HepG2 (cell line): Measurements from ENCODE around the gene HYCC2. TPM values are rescaled to one million over a fixed set of nuclear protein-coding genes. Genes with fewer than 3 reads are reported as not detected.

Source experiments
- ATF4 ChIP-seq, 2 experiments: fragments of 450-650 bp in 1 of 2; sonication (generic) in 1 of 2; formaldehyde crosslinking; IDR thresholded peaks; 2 replicates each; pipeline versions ENCODE4 v1.5.0 to v1.8.0; 2020 to 2022; ENCODE audit warnings: mild to moderate bottlenecking in 1 of 2, missing genetic modification reagents in 1 of 2
- ELF3 ChIP-seq: IDR thresholded peaks from 2 replicates; pipeline ENCODE4 v1.6.1; 2016; ENCODE audit warnings: missing genetic modification reagents, missing compliant biosample characterization
- GMEB1 ChIP-seq: sonication (generic); formaldehyde crosslinking; IDR thresholded peaks from 2 replicates; pipeline ENCODE4 v1.5.1; 2020; ENCODE audit warnings: missing genetic modification reagents, mild to moderate bottlenecking, borderline replicate concordance
- HNRNPK ChIP-seq: fragments of 200-400 bp; formaldehyde crosslinking; IDR thresholded peaks from 2 replicates; pipeline ENCODE4 v1.6.1; 2018; ENCODE audit warnings: low read length, low read depth, moderate library complexity, mild to moderate bottlenecking; ENCODE audit not compliant: poor library complexity, severe bottlenecking
- HNRNPL ChIP-seq: fragments of 200-400 bp; formaldehyde crosslinking; IDR thresholded peaks from 2 replicates; pipeline ENCODE4 v1.6.1; 2017; ENCODE audit warnings: mild to moderate bottlenecking, low read depth, low read length
- IRF1 ChIP-seq: sonication (generic); formaldehyde crosslinking; IDR thresholded peaks from 2 replicates; pipeline ENCODE4 v1.4.0; 2020; ENCODE audit warnings: low read depth, mild to moderate bottlenecking, missing genetic modification reagents
- NR2C2 ChIP-seq: sonication (generic); formaldehyde crosslinking; IDR thresholded peaks from 2 replicates; pipeline ENCODE4 v1.4.0; 2020; ENCODE audit warnings: missing genetic modification reagents, mild to moderate bottlenecking, moderate library complexity, borderline replicate concordance
- RFXANK ChIP-seq: IDR thresholded peaks from 2 replicates; pipeline ENCODE4 v1.6.1; 2016
- RXRA ChIP-seq: sonication (generic); formaldehyde crosslinking; IDR thresholded peaks from 2 replicates; pipeline ENCODE4 v1.5.1; 2020; ENCODE audit warnings: missing genetic modification reagents
- SNAPC4 ChIP-seq: sonication (generic); formaldehyde crosslinking; IDR thresholded peaks from 2 replicates; pipeline ENCODE4 v1.4.0; 2020; ENCODE audit warnings: mild to moderate bottlenecking, missing genetic modification reagents
- SOX5 ChIP-seq: IDR thresholded peaks from 2 replicates; pipeline ENCODE4 v1.6.1; 2016; ENCODE audit warnings: borderline replicate concordance
- ZNF569 ChIP-seq: sonication (generic); formaldehyde crosslinking; IDR thresholded peaks from 2 replicates; pipeline ENCODE4 v1.5.0; 2020; ENCODE audit warnings: mild to moderate bottlenecking, missing genetic modification reagents, moderate library complexity, borderline replicate concordance
- polyA plus RNA-seq, 8 experiments: library from polyadenylated mRNA; depleted of rRNA in 3 of 8; stranded (reverse) in 7 of 8; unstranded in 1 of 8; fragments of >200 nt; fragmentation: Illumina TruSeq in 4 of 8; extraction: Trizol in 4 of 8; gene quantifications; 2 replicates each; pipeline versions ENCODE4 v1.2.1 to v1.2.3, GENCODE V29; 2011 to 2016; ENCODE audit warnings: low read depth in 4 of 8, missing spikeins in 1 of 8, mixed read lengths in 1 of 8; ENCODE audit not compliant: insufficient read depth in 1 of 8
- total RNA-seq, 5 experiments: library from RNA; depleted of rRNA; stranded (reverse); fragments of >200 nt; fragmentation: Illumina TruSeq; extraction: Trizol; gene quantifications; 2 replicates each; pipeline ENCODE4 v1.2.3, GENCODE V29; 2016; ENCODE audit warnings: low read depth in 1 of 5
- TF ChIP-seq, protein P1 (sequence below): IDR thresholded peaks from 2 replicates; pipeline ENCODE4 v1.6.1; 2016; ENCODE audit warnings: mild to moderate bottlenecking
- TF ChIP-seq, protein P2 (sequence below): IDR thresholded peaks from 2 replicates; pipeline ENCODE4 v1.6.1; 2016; ENCODE audit warnings: missing compliant biosample characterization, missing genetic modification reagents, borderline replicate concordance
- TF ChIP-seq, protein P3 (sequence below): sonication (generic); formaldehyde crosslinking; IDR thresholded peaks from 2 replicates; pipeline ENCODE4 v1.9.0; 2021; ENCODE audit warnings: missing genetic modification reagents, mild to moderate bottlenecking, borderline replicate concordance

HYCC2 gene
- total and polyA plus RNA-seq, 2 of the 13 experiments (the other 11 are each of a cell fraction or from before 2014, with no cell fraction given) = 4.7 to 13.9 TPM

GRCh38 chr2:201040867-201041628 lies 30.4 kb downstream of the HYCC2 start (continued):
- TF ChIP-seq GMEB1 (no peak), NR2C2 (0 out of 2 replicates have a peak, but pooled peaks have one; percentile 33), ELF3 (CRISPR knock-in tag) (0 out of 2 replicates have a peak, but pooled peaks have one; percentile 12), RFXANK (CRISPR knock-in tag) (no peak; the same call in 1 of the 2 replicates), ZNF569 (no peak), SNAPC4 (CRISPR knock-in tag) (no peak), IRF1 (no peak), RXRA (CRISPR knock-in tag) (no peak), ATF4 (CRISPR knock-in tag; IDR thresholded peaks at IDR 0.05) (0 out of 4 replicates have a peak, but pooled peaks of 1 of the 2 experiments have one; percentile 41), HNRNPK (no peak), SOX5 (CRISPR knock-in tag) (peak; percentile 56; the same call in 1 of the 2 replicates), HNRNPL (no peak)
- TF ChIP-seq, protein P1, sequence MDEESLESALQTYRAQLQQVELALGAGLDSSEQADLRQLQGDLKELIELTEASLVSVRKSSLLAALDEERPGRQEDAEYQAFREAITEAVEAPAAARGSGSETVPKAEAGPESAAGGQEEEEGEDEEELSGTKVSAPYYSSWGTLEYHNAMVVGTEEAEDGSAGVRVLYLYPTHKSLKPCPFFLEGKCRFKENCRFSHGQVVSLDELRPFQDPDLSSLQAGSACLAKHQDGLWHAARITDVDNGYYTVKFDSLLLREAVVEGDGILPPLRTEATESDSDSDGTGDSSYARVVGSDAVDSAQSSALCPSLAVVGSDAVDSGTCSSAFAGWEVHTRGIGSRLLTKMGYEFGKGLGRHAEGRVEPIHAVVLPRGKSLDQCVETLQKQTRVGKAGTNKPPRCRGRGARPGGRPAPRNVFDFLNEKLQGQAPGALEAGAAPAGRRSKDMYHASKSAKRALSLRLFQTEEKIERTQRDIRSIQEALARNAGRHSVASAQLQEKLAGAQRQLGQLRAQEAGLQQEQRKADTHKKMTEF (CRISPR knock-in tag) = peak; percentile 74
- TF ChIP-seq, protein P2, sequence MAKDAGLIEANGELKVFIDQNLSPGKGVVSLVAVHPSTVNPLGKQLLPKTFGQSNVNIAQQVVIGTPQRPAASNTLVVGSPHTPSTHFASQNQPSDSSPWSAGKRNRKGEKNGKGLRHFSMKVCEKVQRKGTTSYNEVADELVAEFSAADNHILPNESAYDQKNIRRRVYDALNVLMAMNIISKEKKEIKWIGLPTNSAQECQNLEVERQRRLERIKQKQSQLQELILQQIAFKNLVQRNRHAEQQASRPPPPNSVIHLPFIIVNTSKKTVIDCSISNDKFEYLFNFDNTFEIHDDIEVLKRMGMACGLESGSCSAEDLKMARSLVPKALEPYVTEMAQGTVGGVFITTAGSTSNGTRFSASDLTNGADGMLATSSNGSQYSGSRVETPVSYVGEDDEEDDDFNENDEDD (CRISPR knock-in tag) = no peak
- TF ChIP-seq, protein P3, sequence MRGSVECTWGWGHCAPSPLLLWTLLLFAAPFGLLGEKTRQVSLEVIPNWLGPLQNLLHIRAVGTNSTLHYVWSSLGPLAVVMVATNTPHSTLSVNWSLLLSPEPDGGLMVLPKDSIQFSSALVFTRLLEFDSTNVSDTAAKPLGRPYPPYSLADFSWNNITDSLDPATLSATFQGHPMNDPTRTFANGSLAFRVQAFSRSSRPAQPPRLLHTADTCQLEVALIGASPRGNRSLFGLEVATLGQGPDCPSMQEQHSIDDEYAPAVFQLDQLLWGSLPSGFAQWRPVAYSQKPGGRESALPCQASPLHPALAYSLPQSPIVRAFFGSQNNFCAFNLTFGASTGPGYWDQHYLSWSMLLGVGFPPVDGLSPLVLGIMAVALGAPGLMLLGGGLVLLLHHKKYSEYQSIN (CRISPR knock-in tag) = no peak
